Measurements from ENCODE around the gene PAH.

The PAH gene

GRCh38 chr12:102812344-102812743 lies 104.7 kb downstream of the PAH start:
- no peak for TF ChIP-seq CTCF (IDR thresholded peaks at IDR 0.05; ENCODE audit: poor library complexity, severe bottlenecking)
- peaks cover 6% of the 10 kb centered on the region for H3K27me3 ChIP-seq (ENCODE audit: insufficient read depth, poor library complexity, severe bottlenecking)
- H3K4me3 ChIP-seq (ENCODE audit: severe bottlenecking) = no peak overlapping the region
- DNase-seq (ENCODE audit: low spot score) = no peak
- no peak for ATAC-seq (ENCODE audit: low read depth)
- H3K9me3 ChIP-seq (ENCODE audit: severe bottlenecking) = no peaks in the 10 kb centered on the region
- no peaks in the 10 kb centered on the region for H3K36me3 ChIP-seq (ENCODE audit: low read depth)
- no peaks in the 10 kb centered on the region for H3K4me1 ChIP-seq (ENCODE audit: insufficient read depth, poor library complexity, severe bottlenecking)
- no peak overlapping the region for H3K27ac ChIP-seq (ENCODE audit: poor library complexity, severe bottlenecking)

DNA sequence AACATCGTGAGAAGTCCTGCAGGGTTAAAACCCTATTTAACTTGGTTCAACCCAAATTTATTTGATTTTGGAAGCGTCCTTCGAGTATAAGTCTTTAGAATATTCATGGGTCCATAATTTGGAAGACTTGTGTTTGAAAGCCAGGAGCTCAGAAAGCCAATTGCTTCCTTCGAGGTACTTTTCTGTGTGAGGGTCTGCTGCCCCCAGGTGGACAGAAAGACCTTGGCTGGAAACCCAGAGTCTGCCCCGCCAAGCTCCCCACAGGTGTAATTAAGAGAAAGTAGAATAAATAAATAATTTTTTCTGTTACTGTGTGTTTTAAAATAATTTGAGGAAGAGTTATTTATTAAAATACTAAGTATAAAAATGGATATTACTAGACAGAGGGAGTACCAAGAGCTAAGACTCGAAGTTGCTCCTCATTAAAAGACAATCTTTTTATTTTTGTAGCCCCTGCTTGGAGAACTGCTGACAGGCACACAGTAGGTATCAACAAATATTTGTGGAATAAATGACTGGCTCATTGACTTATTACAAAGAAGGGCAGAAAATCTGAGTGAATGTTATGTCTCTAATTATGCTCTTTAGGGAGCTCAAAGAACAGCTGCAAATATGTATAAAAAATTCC lies 105.8 kb downstream of the PAH start:
- Histone ChIP-seq H3K27me3 (ENCODE audit: insufficient read depth, poor library complexity, severe bottlenecking) (peaks cover 6% of the 10 kb centered on the region), H3K27ac (ENCODE audit: poor library complexity, severe bottlenecking) (no peak overlapping the region), H3K9me3 (ENCODE audit: severe bottlenecking) (no peaks in the 10 kb centered on the region), H3K4me3 (ENCODE audit: severe bottlenecking) (no peak overlapping the region), H3K4me1 (ENCODE audit: insufficient read depth, poor library complexity, severe bottlenecking) (no peaks in the 10 kb centered on the region), H3K36me3 (ENCODE audit: low read depth) (no peaks in the 10 kb centered on the region)
- peak; percentile 64 for TF ChIP-seq CTCF (IDR thresholded peaks at IDR 0.05; ENCODE audit: poor library complexity, severe bottlenecking)
- no peak for DNase-seq (ENCODE audit: low spot score)
- ATAC-seq (ENCODE audit: low read depth) = no peak

DNA sequence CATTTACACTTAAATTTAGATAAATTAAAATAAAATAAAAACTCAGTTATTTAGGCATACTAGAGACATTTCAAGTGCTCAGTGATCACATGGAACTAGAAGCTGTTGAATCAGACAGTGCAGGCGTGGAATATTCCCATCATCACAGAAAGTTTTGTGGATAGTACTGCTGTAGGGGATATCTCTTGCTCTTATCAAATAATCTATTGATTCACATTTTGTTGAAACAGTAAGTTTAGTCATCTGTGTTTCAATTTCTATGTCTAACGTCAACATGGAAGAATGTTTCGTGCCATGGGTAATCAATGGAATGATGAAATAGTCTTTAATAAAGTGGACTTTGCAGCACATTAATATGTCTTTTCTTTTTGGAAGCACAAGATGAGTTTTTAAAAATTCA lies 108.6 kb downstream of the PAH start:
- Histone ChIP-seq H3K36me3 (ENCODE audit: low read depth) (no peaks in the 10 kb centered on the region), H3K27ac (ENCODE audit: poor library complexity, severe bottlenecking) (no peak overlapping the region), H3K27me3 (ENCODE audit: insufficient read depth, poor library complexity, severe bottlenecking) (peaks cover 6% of the 10 kb centered on the region), H3K4me3 (ENCODE audit: severe bottlenecking) (no peak overlapping the region), H3K9me3 (ENCODE audit: severe bottlenecking) (no peaks in the 10 kb centered on the region), H3K4me1 (ENCODE audit: insufficient read depth, poor library complexity, severe bottlenecking) (no peaks in the 10 kb centered on the region)
- DNase-seq (ENCODE audit: low spot score) (no peak), ATAC-seq (ENCODE audit: low read depth) (no peak)
- TF ChIP-seq CTCF (IDR thresholded peaks at IDR 0.05; ENCODE audit: poor library complexity, severe bottlenecking) = no peak

DNA sequence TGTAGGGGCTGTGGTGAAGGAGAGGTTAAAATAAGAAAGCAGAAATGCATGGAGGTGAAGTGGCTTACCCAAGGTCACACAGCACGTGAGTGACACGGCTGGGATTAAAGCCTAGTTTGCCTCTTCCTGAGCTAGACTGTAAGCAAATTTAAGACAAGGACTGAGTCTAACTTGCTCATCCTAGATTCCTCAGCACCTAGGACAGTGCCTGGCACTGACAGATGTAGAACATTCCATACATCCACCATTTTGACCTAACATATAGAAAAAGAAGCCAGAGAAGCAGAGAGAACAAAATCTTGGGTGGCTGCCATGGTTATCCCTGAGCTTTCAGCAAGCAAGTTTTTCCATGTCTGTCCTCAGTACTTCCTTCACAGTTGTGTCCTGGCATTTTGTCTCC lies 110.5 kb downstream of the PAH start:
- DNase-seq (ENCODE audit: low spot score) (no peak), ATAC-seq (ENCODE audit: low read depth) (no peak)
- H3K4me1 ChIP-seq (ENCODE audit: insufficient read depth, poor library complexity, severe bottlenecking) = no peaks in the 10 kb centered on the region
- H3K27me3 ChIP-seq (ENCODE audit: insufficient read depth, poor library complexity, severe bottlenecking) = peaks cover under 1% of the 10 kb centered on the region
- no peaks in the 10 kb centered on the region for H3K36me3 ChIP-seq (ENCODE audit: low read depth)
- no peak overlapping the region for H3K27ac ChIP-seq (ENCODE audit: poor library complexity, severe bottlenecking)
- H3K4me3 ChIP-seq (ENCODE audit: severe bottlenecking) = no peak overlapping the region
- H3K9me3 ChIP-seq (ENCODE audit: severe bottlenecking) = no peaks in the 10 kb centered on the region
- TF ChIP-seq CTCF (IDR thresholded peaks at IDR 0.05; ENCODE audit: poor library complexity, severe bottlenecking) = no peak

- no peak for TF ChIP-seq CTCF (IDR thresholded peaks at IDR 0.05; ENCODE audit: poor library complexity, severe bottlenecking)
- Histone ChIP-seq H3K36me3 (ENCODE audit: low read depth) (no peaks in the 10 kb centered on the region), H3K27me3 (ENCODE audit: insufficient read depth, poor library complexity, severe bottlenecking) (no peaks in the 10 kb centered on the region), H3K9me3 (ENCODE audit: severe bottlenecking) (no peaks in the 10 kb centered on the region), H3K4me1 (ENCODE audit: insufficient read depth, poor library complexity, severe bottlenecking) (no peaks in the 10 kb centered on the region), H3K27ac (ENCODE audit: poor library complexity, severe bottlenecking) (no peak overlapping the region), H3K4me3 (ENCODE audit: severe bottlenecking) (no peak overlapping the region)
- DNase-seq (ENCODE audit: low spot score) (no peak), ATAC-seq (ENCODE audit: low read depth) (no peak)
Observed at GRCh38 chr12:102806110-102806509, 110.9 kb downstream of the PAH start.

Measured in RWPE2 (cell line).